ENCODE data around the gene CCNG1.

DNA sequence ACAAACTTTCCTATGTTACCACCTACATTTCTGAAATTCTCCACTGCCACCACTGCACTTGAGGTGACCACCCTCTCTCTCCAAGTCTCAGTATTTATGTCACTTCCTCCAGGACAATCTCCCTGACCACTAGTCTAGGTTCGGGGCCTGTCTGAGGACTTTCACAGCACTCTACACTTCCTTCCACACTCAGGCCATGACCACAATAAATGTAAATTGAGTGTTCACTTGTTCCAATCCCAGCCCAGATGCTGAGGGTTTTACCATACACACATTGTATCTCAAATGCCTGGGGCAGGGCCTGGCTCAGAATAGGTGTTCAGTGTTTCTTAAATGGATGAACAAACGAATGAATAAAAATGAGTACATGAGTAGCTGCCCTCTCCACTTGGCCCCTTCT, 26.9 kb upstream of the CCNG1 start:
- TF ChIP-seq, protein P1, sequence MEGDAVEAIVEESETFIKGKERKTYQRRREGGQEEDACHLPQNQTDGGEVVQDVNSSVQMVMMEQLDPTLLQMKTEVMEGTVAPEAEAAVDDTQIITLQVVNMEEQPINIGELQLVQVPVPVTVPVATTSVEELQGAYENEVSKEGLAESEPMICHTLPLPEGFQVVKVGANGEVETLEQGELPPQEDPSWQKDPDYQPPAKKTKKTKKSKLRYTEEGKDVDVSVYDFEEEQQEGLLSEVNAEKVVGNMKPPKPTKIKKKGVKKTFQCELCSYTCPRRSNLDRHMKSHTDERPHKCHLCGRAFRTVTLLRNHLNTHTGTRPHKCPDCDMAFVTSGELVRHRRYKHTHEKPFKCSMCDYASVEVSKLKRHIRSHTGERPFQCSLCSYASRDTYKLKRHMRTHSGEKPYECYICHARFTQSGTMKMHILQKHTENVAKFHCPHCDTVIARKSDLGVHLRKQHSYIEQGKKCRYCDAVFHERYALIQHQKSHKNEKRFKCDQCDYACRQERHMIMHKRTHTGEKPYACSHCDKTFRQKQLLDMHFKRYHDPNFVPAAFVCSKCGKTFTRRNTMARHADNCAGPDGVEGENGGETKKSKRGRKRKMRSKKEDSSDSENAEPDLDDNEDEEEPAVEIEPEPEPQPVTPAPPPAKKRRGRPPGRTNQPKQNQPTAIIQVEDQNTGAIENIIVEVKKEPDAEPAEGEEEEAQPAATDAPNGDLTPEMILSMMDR (IDR thresholded peaks at IDR 0.05) = no peak
- TF ChIP-seq POLR2AphosphoS5 (IDR thresholded peaks at IDR 0.05; ENCODE audit: low read depth, low read length) = no peak

Measured in Panc1 (cell line).